ENCODE measurements around the gene BCL2L13. TPM values are rescaled to one million over a fixed set of nuclear protein-coding genes. Genes with fewer than 3 reads are reported as not detected.

The BCL2L13 gene
- total RNA-seq, 1 donor from 2014 or later: 30.9 TPM

GRCh38 chr22:17777005-17777716 is 138.6 kb downstream of the BCL2L13 start:
- intact Hi-C loops (cut with micrococcal nuclease): loop anchor here (1.0 to 2.0 kb wide), 4 partner anchors 10 to 693 kb away; partner anchors contain the start of genes BCL2L13, IL17RA and PEX26

DNA sequence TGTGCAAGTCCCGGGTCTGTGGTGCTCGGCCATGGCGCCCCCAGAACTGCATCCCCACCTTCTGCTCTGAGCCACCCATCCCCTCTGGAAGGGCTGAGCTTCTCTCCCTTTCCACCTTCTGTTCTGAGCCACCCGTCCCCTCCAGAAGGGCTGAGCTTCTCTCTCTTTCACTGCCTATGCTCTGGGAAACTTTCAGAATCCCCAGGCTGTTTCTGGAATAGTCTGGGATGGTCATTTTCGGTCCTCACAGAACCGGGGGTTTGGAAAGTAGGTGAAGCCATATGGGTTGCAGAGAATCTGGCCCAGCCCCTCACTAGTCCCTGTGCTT is 139.1 kb downstream of the BCL2L13 start:
- intact Hi-C loops (cut with micrococcal nuclease): loop anchor here (1.0 to 2.0 kb wide), 4 partner anchors 10 to 693 kb away; partner anchors contain the start of genes BCL2L13, IL17RA and PEX26

- intact Hi-C loops (cut with micrococcal nuclease): no loop called here
These were observed 139.9 kb downstream of the BCL2L13 start for GRCh38 chr22:17778412-17778976.

DNA sequence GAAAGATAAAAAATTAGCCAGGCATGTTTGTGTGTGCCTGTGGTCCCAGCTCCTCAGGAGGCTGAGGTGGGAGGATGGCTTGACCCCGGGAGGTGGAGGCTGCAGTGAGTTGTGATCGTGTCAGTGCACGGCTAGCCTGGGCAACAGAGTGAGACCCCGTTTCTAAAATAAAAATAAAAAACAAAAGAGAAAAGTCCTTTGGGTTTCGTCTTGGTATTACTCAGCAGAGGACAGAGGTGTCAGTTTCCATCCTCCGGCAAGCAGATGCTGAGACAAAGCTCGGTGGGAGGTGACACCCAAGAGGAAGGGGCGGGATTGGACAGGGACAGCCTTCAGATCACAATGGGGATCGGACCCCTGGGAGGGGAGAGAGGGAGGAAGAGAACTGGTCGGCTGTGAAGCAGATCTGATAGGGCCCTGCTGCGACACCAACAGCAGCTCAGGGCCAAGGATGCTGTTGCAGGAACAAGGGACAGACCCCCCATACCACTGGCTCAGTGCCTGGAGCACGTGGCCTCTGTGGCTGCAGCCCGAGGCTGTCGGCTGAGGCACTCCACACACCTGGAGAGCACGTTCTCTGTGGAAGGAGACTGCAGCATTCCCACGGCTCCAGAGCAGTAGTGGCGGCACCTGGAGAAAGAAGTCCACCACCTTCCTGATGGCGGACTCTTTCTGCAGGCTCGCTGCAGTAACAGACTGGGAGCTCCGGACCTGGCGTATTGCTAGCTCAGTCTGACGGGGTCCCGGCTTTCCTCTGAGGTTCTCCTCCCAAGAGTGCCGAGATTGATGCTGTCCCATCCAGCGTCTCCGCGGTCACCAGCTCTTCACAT is 140.9 kb downstream of the BCL2L13 start:
- intact Hi-C loops (cut with micrococcal nuclease): no loop called here

DNA sequence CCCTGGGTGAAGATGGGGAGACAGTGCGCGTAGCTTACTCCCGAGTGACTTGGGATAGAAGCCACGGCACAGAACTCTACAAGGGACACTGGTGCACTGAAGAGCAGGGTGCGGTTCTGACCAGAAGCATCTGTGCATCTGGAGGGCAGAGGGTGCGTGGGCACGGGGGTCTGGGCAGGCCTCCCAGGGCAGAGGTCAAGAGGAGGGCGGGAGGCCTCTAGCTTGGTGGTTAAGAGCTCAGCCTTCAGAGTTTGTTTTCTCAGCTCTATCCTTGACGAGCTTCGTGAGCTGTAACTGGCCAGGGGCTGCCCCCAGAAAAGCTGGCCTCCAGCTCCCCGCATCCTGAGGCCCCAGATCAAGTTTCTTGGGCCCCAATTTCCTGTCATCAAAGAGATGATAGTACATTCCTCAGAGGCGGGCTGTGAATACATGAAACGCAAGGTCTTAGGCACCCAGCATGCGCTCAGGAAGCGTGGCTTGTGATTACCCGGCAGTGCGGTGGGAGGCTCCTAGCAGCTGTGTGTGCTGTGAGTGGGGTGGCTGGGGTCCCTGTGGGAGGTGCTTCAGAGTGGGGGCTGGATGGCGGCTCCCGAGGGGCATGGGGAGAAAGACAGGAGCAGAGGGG is 141.7 kb downstream of the BCL2L13 start:
- intact Hi-C loops (cut with micrococcal nuclease): no loop called here

Other genes with a start within 250 kb of the BCL2L13 start
- gene SLC25A18, start 75.3 kb upstream of the BCL2L13 start, total RNA-seq: not detected in 2 replicates
- 89.9 and 90.4 TPM in 2 replicates for gene ATP6V1E1, start 10.0 kb upstream of the BCL2L13 start, total RNA-seq
- gene BID, start 135.7 kb downstream of the BCL2L13 start, total RNA-seq: 27.2 and 30.4 TPM in 2 replicates